GM19193 (cell line): ENCODE data around the gene TUBD1.

Experiments used
- POLR2A ChIP-seq: IDR thresholded peaks from 4 replicates; pipeline ENCODE4 v1.6.1; 2011; ENCODE audit not compliant: insufficient read depth, insufficient read length; ENCODE audit errors: extremely low read depth

TUBD1 gene

GRCh38 chr17:59878624-59879023 lies 14.1 kb downstream of the TUBD1 start:
- TF ChIP-seq POLR2A: no peak

GRCh38 chr17:59877965-59878364 lies 14.8 kb downstream of the TUBD1 start:
- no peak for TF ChIP-seq POLR2A

- TF ChIP-seq POLR2A: no peak
Observed at GRCh38 chr17:59876107-59876506, 16.6 kb downstream of the TUBD1 start.

GRCh38 chr17:59874376-59874775 lies 18.4 kb downstream of the TUBD1 start:
- TF ChIP-seq POLR2A: no peak

GRCh38 chr17:59872351-59872750 lies 20.4 kb downstream of the TUBD1 start:
- no peak for TF ChIP-seq POLR2A

GRCh38 chr17:59870482-59870881 lies 22.3 kb downstream of the TUBD1 start:
- TF ChIP-seq POLR2A: no peak

- no peak for TF ChIP-seq POLR2A
Observed at GRCh38 chr17:59869941-59870218, 22.9 kb downstream of the TUBD1 start.

- no peak for TF ChIP-seq POLR2A
Observed at GRCh38 chr17:59863616-59864015, 29.1 kb downstream of the TUBD1 start.

GRCh38 chr17:59859444-59860025 lies 33.2 kb downstream of the TUBD1 start:
- TF ChIP-seq POLR2A: no peak

- no peak for TF ChIP-seq POLR2A
Observed at GRCh38 chr17:59858932-59859331, 33.8 kb downstream of the TUBD1 start.

GRCh38 chr17:59858167-59858816 lies 34.5 kb downstream of the TUBD1 start:
- no peak for TF ChIP-seq POLR2A

GRCh38 chr17:59856859-59857794 lies 35.6 kb downstream of the TUBD1 start:
- no peak for TF ChIP-seq POLR2A

- no peak for TF ChIP-seq POLR2A
Observed at GRCh38 chr17:59853168-59853918, 39.4 kb downstream of the TUBD1 start.

- TF ChIP-seq POLR2A: no peak
Observed at GRCh38 chr17:59851439-59852375, 41.0 kb downstream of the TUBD1 start.
